Measurements from ENCODE around the gene PCK2. TPM values are rescaled to one million over a fixed set of nuclear protein-coding genes. Genes with fewer than 3 reads are reported as not detected.

Gene PCK2
- total RNA-seq, 1 experiment from 2014 or later = 48.9 TPM

GRCh38 chr14:24139272-24139934, 45.3 kb downstream of the PCK2 start:
- H4K20me1 ChIP-seq (ENCODE audit: control insufficient read depth, insufficient read depth, insufficient read length) = no peaks in the 10 kb centered on the region
- 0 out of 3 replicates have a peak, but pooled peaks have one; percentile 11 for TF ChIP-seq CTCF (conservative IDR thresholded peaks at IDR 0.05)
- H3K23me2 ChIP-seq (ENCODE audit: insufficient read length, low read depth, low read length, poor library complexity, severe bottlenecking) = peaks cover 10% of the 10 kb centered on the region
- no peaks in the 10 kb centered on the region for H3K4me1 ChIP-seq (ENCODE audit: insufficient read depth, low read length)
- peak overlapping the region; percentile 16 for H3K9ac ChIP-seq (ENCODE audit: extremely low read depth, insufficient read length, low read length)
- DNase-seq = no peak
- peaks cover 25 to 49% (median 42%) of the 10 kb centered on the region in 3 experiments for H3K36me3 Mint-ChIP-seq (ENCODE audit: insufficient read depth in 1 of 3, low read depth in 3 of 3)
- H3T11ph ChIP-seq (ENCODE audit: low read length) = no peak overlapping the region
- no peak overlapping the region for H3K14ac ChIP-seq (ENCODE audit: insufficient read depth, low read length)
- peak overlapping the region; percentile 98 to 100 for H3K4me3 Mint-ChIP-seq
- no peak overlapping the region for H4K5ac ChIP-seq (ENCODE audit: insufficient read length, low read depth, low read length)
- H3K79me2 ChIP-seq (ENCODE audit: insufficient read depth, low read length) = peaks cover 3% of the 10 kb centered on the region; the same call in 1 of the 2 replicates
- H2BK15ac ChIP-seq (ENCODE audit: low read depth, low read length) = no peak overlapping the region
- H2AFZ ChIP-seq (ENCODE audit: low read length) = no peak overlapping the region
- H3K27ac Mint-ChIP-seq = no peak overlapping the region; a peak in 1 of 7 replicates
- peaks cover 31 to 33% of the 10 kb centered on the region in 2 experiments for H3K4me1 Mint-ChIP-seq
- H3K4ac ChIP-seq (ENCODE audit: low read depth, low read length) = no peak overlapping the region
- no peak overlapping the region for H4K8ac ChIP-seq (replicated peaks; ENCODE audit: insufficient read length, low read depth, low read length)
- no peaks in the 10 kb centered on the region for H3K27me3 ChIP-seq (ENCODE audit: insufficient read depth, low read length)
- H2BK120ac ChIP-seq (ENCODE audit: low read depth, low read length, poor library complexity, severe bottlenecking) = no peak overlapping the region
- H3K79me1 ChIP-seq (ENCODE audit: insufficient read depth, low read depth, low read length, poor library complexity, severe bottlenecking) = peaks cover 2% of the 10 kb centered on the region
- no peak overlapping the region for H4K91ac ChIP-seq (ENCODE audit: insufficient read length, low read depth, low read length)
- H3K27me3 Mint-ChIP-seq (ENCODE audit: low read depth) = no peaks in the 10 kb centered on the region
- H3K56ac ChIP-seq (ENCODE audit: insufficient read length, low read depth, low read length) = no peak overlapping the region
- no peak overlapping the region for H2BK12ac ChIP-seq (ENCODE audit: insufficient read length, low read depth, low read length)
- H3K23ac ChIP-seq (ENCODE audit: insufficient read length, low read depth, low read length) = no peak overlapping the region
- no peak overlapping the region for H2BK5ac ChIP-seq (ENCODE audit: insufficient read length, low read length)
- H2BK20ac ChIP-seq (ENCODE audit: low read depth, low read length, poor library complexity, severe bottlenecking) = no peak overlapping the region
- WGBS (ENCODE audit: extremely low coverage, insufficient read length, low lambda C conversion rate) = no CpG with 5 or more reads among the region's 9 CpGs
- no peak overlapping the region for H3K27ac ChIP-seq (ENCODE audit: insufficient read length, low read depth, low read length)
- H3K18ac ChIP-seq (ENCODE audit: insufficient read length, low read depth, low read length) = no peak overlapping the region
- H3K4me2 ChIP-seq (ENCODE audit: insufficient read depth, insufficient read length, low read length) = peak overlapping the region; percentile 20
- H2AK5ac ChIP-seq (ENCODE audit: insufficient read length, low read length) = no peak overlapping the region
- 0 out of 5 replicates have a peak, but pooled peaks cover 0 to 2% of the 10 kb centered on the region in 2 experiments for H3K9me3 Mint-ChIP-seq
- no peaks in the 10 kb centered on the region for H3K9me3 ChIP-seq (ENCODE audit: control insufficient read depth, low read depth, low read length)

All from H9 (cell line).